ENCODE results near the gene OFD1.

DNA sequence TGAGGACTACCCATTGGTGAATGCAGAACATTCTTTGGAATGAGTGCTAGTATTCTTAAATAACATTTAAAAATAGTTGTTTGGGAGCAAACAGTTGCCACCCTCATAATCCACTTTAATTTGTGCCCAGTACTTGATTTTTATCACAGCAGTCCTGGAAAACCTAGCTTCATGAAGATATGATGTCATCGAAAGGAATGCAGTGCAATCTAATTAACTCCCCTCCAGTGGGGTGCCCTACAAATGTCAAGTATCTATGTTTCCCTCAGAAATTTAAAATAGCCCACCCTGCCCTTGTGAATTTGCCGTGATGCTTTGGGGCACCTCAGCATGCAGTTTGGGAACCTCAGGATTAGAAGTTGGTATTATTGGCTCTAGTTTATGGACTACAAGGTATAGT, 40.2 kb upstream of the OFD1 start:
- TF ChIP-seq YY1 (IDR thresholded peaks at IDR 0.05; ENCODE audit: insufficient read depth, insufficient read length) (no peak), SUZ12 (IDR thresholded peaks at IDR 0.05; ENCODE audit: extremely low read depth, insufficient read depth, insufficient read length) (no peak), ZNF274 (IDR thresholded peaks at IDR 0.05; ENCODE audit: low read depth, low read length) (no peak)
